HepG2 (cell line): Measurements from ENCODE around the gene USP32. TPM values are rescaled to one million over a fixed set of nuclear protein-coding genes. Genes with fewer than 3 reads are reported as not detected.
A peak's percentile ranks its signal among the peaks of the same experiment; 100 is the strongest.

Source experiments
- ELF1 ChIP-seq: sonication (generic); formaldehyde crosslinking; IDR thresholded peaks from 2 replicates; pipeline ENCODE4 v1.4.0; 2020; ENCODE audit warnings: missing genetic modification reagents
- JDP2 ChIP-seq: sonication (generic); formaldehyde crosslinking; IDR thresholded peaks from 2 replicates; pipeline ENCODE4 v1.8.1; 2022; ENCODE audit warnings: missing genetic modification reagents, borderline replicate concordance
- KAT2B ChIP-seq: fragments of 150-350 bp; IDR thresholded peaks from 2 replicates; pipeline ENCODE4 v1.6.1; 2014; ENCODE audit warnings: low read depth, low read length, borderline replicate concordance
- KLF12 ChIP-seq: sonication (generic); formaldehyde crosslinking; IDR thresholded peaks from 2 replicates; pipeline ENCODE4 v1.4.0; 2020; ENCODE audit warnings: missing genetic modification reagents, borderline replicate concordance
- MED13 ChIP-seq: sonication (generic); formaldehyde crosslinking; IDR thresholded peaks from 2 replicates; pipeline ENCODE4 v1.5.0; 2020; ENCODE audit warnings: missing genetic modification reagents
- MEIS2 ChIP-seq: sonication (generic); formaldehyde crosslinking; IDR thresholded peaks from 2 replicates; pipeline ENCODE4 v1.9.0; 2021; ENCODE audit warnings: mild to moderate bottlenecking, missing genetic modification reagents
- POLR2AphosphoS5 ChIP-seq: IDR thresholded peaks from 2 replicates; pipeline ENCODE4 v1.6.1; 2012; ENCODE audit warnings: low read depth, low read length
- RBM22 ChIP-seq: fragments of 200-400 bp; formaldehyde crosslinking; optimal IDR thresholded peaks from 2 replicates; pipeline ENCODE3; 2017; ENCODE audit warnings: mild to moderate bottlenecking, low read length, moderate library complexity
- REXO4 ChIP-seq: sonication (generic); formaldehyde crosslinking; IDR thresholded peaks from 2 replicates; pipeline ENCODE4 v1.8.0; 2022; ENCODE audit warnings: missing genetic modification reagents, mild to moderate bottlenecking, borderline replicate concordance
- SIX4 ChIP-seq: sonication (generic); formaldehyde crosslinking; IDR thresholded peaks from 2 replicates; pipeline ENCODE4 v1.4.0; 2020; ENCODE audit warnings: missing genetic modification reagents
- THAP7 ChIP-seq: sonication (generic); formaldehyde crosslinking; IDR thresholded peaks from 2 replicates; pipeline ENCODE4 v1.8.1; 2023; ENCODE audit warnings: mild to moderate bottlenecking, missing genetic modification reagents
- YEATS2 ChIP-seq: sonication (generic); formaldehyde crosslinking; IDR thresholded peaks from 2 replicates; pipeline ENCODE4 v1.4.0; 2020; ENCODE audit warnings: missing genetic modification reagents, borderline replicate concordance
- ZNF142 ChIP-seq: sonication (generic); formaldehyde crosslinking; IDR thresholded peaks from 2 replicates; pipeline ENCODE4 v1.4.0; 2020; ENCODE audit warnings: missing genetic modification reagents
- ZNF17 ChIP-seq: sonication (generic); formaldehyde crosslinking; IDR thresholded peaks from 2 replicates; pipeline ENCODE4 v1.5.0; 2020; ENCODE audit warnings: mild to moderate bottlenecking, missing genetic modification reagents
- ZNF180 ChIP-seq: sonication (generic); formaldehyde crosslinking; IDR thresholded peaks from 2 replicates; pipeline ENCODE4 v1.4.0; 2020; ENCODE audit warnings: low read depth, missing genetic modification reagents, borderline replicate concordance
- ZNF556 ChIP-seq: sonication (generic); formaldehyde crosslinking; IDR thresholded peaks from 2 replicates; pipeline ENCODE4 v1.4.0; 2020; ENCODE audit warnings: mild to moderate bottlenecking, missing genetic modification reagents, borderline replicate concordance
- ZNF776 ChIP-seq: sonication (generic); formaldehyde crosslinking; IDR thresholded peaks from 2 replicates; pipeline ENCODE4 v1.4.0; 2020; ENCODE audit warnings: mild to moderate bottlenecking, missing genetic modification reagents
- ZNF816 ChIP-seq: sonication (generic); formaldehyde crosslinking; IDR thresholded peaks from 2 replicates; pipeline ENCODE4 v1.8.0; 2022; ENCODE audit warnings: missing genetic modification reagents, mild to moderate bottlenecking, borderline replicate concordance
- ZSCAN22 ChIP-seq: sonication (generic); formaldehyde crosslinking; IDR thresholded peaks from 2 replicates; pipeline ENCODE4 v1.4.0; 2020; ENCODE audit warnings: mild to moderate bottlenecking, missing genetic modification reagents
- polyA plus RNA-seq, 8 experiments: library from polyadenylated mRNA; depleted of rRNA in 3 of 8; stranded (reverse) in 7 of 8; unstranded in 1 of 8; fragments of >200 nt; fragmentation: Illumina TruSeq in 4 of 8; extraction: Trizol in 4 of 8; gene quantifications; 2 replicates each; pipeline versions ENCODE4 v1.2.1 to v1.2.3, GENCODE V29; 2011 to 2016; ENCODE audit warnings: low read depth in 4 of 8, missing spikeins in 1 of 8, mixed read lengths in 1 of 8; ENCODE audit not compliant: insufficient read depth in 1 of 8
- total RNA-seq, 5 experiments: library from RNA; depleted of rRNA; stranded (reverse); fragments of >200 nt; fragmentation: Illumina TruSeq; extraction: Trizol; gene quantifications; 2 replicates each; pipeline ENCODE4 v1.2.3, GENCODE V29; 2016; ENCODE audit warnings: low read depth in 1 of 5
- TF ChIP-seq, protein P1 (sequence below): sonication (generic); formaldehyde crosslinking; IDR thresholded peaks from 2 replicates; pipeline ENCODE4 v1.4.0; 2020; ENCODE audit warnings: mild to moderate bottlenecking, missing genetic modification reagents
- TF ChIP-seq, protein P2 (sequence below): fragments of 450-650 bp; IDR thresholded peaks from 2 replicates; pipeline ENCODE4 v1.6.1; 2016

USP32 gene
- total and polyA plus RNA-seq, 2 of the 13 experiments (the other 11 are each of a cell fraction or from before 2014, with no cell fraction given) = 24.9 to 39.9 TPM

DNA sequence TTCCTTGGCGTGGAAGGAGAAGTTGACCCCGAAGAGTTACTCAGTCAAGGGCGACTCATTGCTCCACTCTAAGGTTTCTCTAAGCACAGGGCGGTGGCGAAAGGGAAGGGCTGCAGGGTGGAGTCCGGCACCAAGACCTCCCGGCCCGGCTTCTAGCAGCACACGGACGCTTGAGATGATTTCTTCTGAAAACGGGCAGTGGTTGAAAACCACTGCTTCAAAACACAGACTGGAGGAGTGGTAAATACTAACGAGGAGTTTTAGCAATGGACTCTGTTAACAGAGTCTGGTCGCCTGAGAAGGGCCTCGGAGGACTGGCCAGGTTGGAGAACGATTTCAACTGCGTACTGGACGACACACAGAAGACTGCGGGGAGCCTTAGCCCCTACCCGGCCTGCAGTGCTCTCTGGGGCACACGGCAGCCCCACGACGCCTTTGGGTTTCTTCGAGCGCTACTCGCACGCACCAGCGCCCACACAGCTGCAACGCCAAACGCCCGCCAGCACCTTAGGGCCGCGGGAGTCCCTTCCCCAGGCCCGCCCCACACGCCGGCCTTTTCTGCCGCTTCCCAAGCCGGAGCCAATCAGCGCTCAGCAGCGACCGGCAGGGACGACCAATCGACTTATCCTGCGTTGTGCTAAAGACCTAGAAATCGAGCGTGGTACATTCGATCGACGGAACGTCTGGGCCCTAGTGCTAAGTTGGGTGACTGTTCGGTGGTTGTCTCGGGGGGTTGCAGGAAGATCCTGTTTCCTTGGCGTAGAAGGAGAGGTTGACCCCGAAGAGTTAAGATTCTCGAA is 256.6 kb downstream of the USP32 start (continued):
- TF ChIP-seq JDP2 (CRISPR knock-in tag) = no peak
- peak; percentile 88 for TF ChIP-seq MED13 (CRISPR knock-in tag)
- TF ChIP-seq ZNF180 (CRISPR knock-in tag) = peak; percentile 92; the same call in 1 of the 2 replicates
- peak; percentile 85; the same call in 1 of the 2 replicates for TF ChIP-seq KLF12 (CRISPR knock-in tag)
- TF ChIP-seq POLR2AphosphoS5 = peak; percentile 44; the same call in 1 of the 2 replicates
- TF ChIP-seq, protein P1, sequence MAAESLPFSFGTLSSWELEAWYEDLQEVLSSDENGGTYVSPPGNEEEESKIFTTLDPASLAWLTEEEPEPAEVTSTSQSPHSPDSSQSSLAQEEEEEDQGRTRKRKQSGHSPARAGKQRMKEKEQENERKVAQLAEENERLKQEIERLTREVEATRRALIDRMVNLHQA (CRISPR knock-in tag) = no peak
- 0 out of 2 replicates have a peak, but pooled peaks have one; percentile 48 for TF ChIP-seq THAP7 (CRISPR knock-in tag)
- TF ChIP-seq ZNF816 (CRISPR knock-in tag) = no peak
- TF ChIP-seq SIX4 = 0 out of 2 replicates have a peak, but pooled peaks have one; percentile 15
- peak; percentile 51; the same call in 1 of the 2 replicates for TF ChIP-seq ZNF556
- TF ChIP-seq RBM22 = no peak
- TF ChIP-seq ZNF17 (CRISPR knock-in tag) = no peak
- no peak for TF ChIP-seq REXO4 (CRISPR knock-in tag)
- no peak for TF ChIP-seq KAT2B
- TF ChIP-seq ZNF776 = peak; percentile 60; the same call in 1 of the 2 replicates
- TF ChIP-seq YEATS2 = peak; percentile 81
- TF ChIP-seq ZNF142 = peak; percentile 92
- peak; percentile 68 for TF ChIP-seq ELF1
- TF ChIP-seq MEIS2 = peak; percentile 85
- TF ChIP-seq, protein P2, sequence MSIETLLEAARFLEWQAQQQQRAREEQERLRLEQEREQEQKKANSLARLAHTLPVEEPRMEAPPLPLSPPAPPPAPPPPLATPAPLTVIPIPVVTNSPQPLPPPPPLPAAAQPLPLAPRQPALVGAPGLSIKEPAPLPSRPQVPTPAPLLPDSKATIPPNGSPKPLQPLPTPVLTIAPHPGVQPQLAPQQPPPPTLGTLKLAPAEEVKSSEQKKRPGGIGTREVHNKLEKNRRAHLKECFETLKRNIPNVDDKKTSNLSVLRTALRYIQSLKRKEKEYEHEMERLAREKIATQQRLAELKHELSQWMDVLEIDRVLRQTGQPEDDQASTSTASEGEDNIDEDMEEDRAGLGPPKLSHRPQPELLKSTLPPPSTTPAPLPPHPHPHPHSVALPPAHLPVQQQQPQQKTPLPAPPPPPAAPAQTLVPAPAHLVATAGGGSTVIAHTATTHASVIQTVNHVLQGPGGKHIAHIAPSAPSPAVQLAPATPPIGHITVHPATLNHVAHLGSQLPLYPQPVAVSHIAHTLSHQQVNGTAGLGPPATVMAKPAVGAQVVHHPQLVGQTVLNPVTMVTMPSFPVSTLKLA = no peak
- no peak for TF ChIP-seq ZSCAN22 (CRISPR knock-in tag)
